Measurements from ENCODE around the gene TBC1D14.

- no peak for TF ChIP-seq POLR2A (IDR thresholded peaks at IDR 0.05; ENCODE audit: low read length)
- TF ChIP-seq GATA1 (IDR thresholded peaks at IDR 0.05; ENCODE audit: low read depth, low read length) = no peak
Measured at GRCh38 chr4:6960154-6960553, 50.5 kb downstream of the TBC1D14 start.

Measured in erythroblast (primary cell).